ENCODE data around the gene ANXA6. TPM values are rescaled to one million over a fixed set of nuclear protein-coding genes. Genes with fewer than 3 reads are reported as not detected.

Gene ANXA6
- 14.4 and 15.9 TPM in 2 replicates for total RNA-seq (2011; cell fraction: chromatin; rRNA removed; ENCODE audit: low replicate concordance)
- 6.0 and 8.9 TPM in 2 replicates for total RNA-seq (2011; cell fraction: nucleolus; rRNA removed)
- 11.6 and 11.7 TPM in 2 replicates for total RNA-seq (2011; cell fraction: nucleoplasm; rRNA removed)
- total RNA-seq (2014; rRNA removed) (8.1 and 11.8 TPM in 2 replicates), total RNA-seq (2014; rRNA removed; fragmentation: Illumina TruSeq; extraction: Trizol) (7.8 and 9.6 TPM in 2 replicates), total RNA-seq (2015; rRNA removed; fragmentation: Illumina TruSeq; extraction: Trizol) (12.0 and 13.2 TPM in 2 replicates), total RNA-seq (2021) (11.6 and 12.0 TPM in 2 replicates), polyA plus RNA-seq (2011; rRNA removed) (8.1 and 27.2 TPM in 2 replicates), polyA plus RNA-seq (2014; fragmentation: Illumina TruSeq; extraction: Trizol) (10.1 and 10.4 TPM in 2 replicates), polyA plus RNA-seq (2014; fragmentation: Nextera tagmentation; extraction: Ambion mirVana) (1 to 10 TPM in 1 of 2 experiments, under 1 TPM in 1; 0.70 to 1.9 TPM), polyA plus RNA-seq (2014; rRNA removed) (8.3 and 8.8 TPM in 2 replicates), polyA minus RNA-seq (2011; rRNA and poly(A)+ RNA removed) (11.3 and 36.0 TPM in 2 replicates), Bru-seq, nascent RNA (percentile 45 among the genes with signal in this experiment), BruChase-seq, experiment 1, labeled RNA remaining after a 2-hour chase (percentile 37 among the genes with signal in this experiment), BruChase-seq, experiment 2, labeled RNA remaining after a 6-hour chase (percentile 40 among the genes with signal in this experiment)
- polyA plus RNA-seq (2011; cell fraction: cytosol; rRNA removed) = 7.1 and 33.5 TPM in 2 replicates
- polyA plus RNA-seq (2011; cell fraction: nucleus; rRNA removed) = 5.0 and 18.8 TPM in 2 replicates
- polyA plus RNA-seq (2012) = 13.5 and 16.9 TPM in 2 replicates
- 5.2 and 14.0 TPM in 2 replicates for polyA minus RNA-seq (2011; cell fraction: cytosol; rRNA and poly(A)+ RNA removed)
- polyA minus RNA-seq (2011; cell fraction: nucleus; rRNA and poly(A)+ RNA removed) = 6.1 and 27.3 TPM in 2 replicates
- long read RNA-seq, experiment 1, transcript ANXA6-201 (26 exons, 2,593 nt) = major isoform, 8 of 21 reads
- long read RNA-seq, experiment 1, partial matches to known transcripts = 6 of 21 reads
- long read RNA-seq, experiment 1, other reads (novel, unspliced or antisense) = 7 of 21 reads
- long read RNA-seq, experiment 2, transcript ANXA6-201 (26 exons, 2,593 nt) = major isoform, 5 of 7 reads
- long read RNA-seq, experiment 2, partial matches to known transcripts = 1 of 7 reads
- long read RNA-seq, experiment 2, other reads (novel, unspliced or antisense) = 1 of 7 reads
- long read RNA-seq, experiment 3, partial matches to known transcripts = 0 of 7 reads
- long read RNA-seq, experiment 3, other reads (novel, unspliced or antisense) = 3 of 7 reads

DNA sequence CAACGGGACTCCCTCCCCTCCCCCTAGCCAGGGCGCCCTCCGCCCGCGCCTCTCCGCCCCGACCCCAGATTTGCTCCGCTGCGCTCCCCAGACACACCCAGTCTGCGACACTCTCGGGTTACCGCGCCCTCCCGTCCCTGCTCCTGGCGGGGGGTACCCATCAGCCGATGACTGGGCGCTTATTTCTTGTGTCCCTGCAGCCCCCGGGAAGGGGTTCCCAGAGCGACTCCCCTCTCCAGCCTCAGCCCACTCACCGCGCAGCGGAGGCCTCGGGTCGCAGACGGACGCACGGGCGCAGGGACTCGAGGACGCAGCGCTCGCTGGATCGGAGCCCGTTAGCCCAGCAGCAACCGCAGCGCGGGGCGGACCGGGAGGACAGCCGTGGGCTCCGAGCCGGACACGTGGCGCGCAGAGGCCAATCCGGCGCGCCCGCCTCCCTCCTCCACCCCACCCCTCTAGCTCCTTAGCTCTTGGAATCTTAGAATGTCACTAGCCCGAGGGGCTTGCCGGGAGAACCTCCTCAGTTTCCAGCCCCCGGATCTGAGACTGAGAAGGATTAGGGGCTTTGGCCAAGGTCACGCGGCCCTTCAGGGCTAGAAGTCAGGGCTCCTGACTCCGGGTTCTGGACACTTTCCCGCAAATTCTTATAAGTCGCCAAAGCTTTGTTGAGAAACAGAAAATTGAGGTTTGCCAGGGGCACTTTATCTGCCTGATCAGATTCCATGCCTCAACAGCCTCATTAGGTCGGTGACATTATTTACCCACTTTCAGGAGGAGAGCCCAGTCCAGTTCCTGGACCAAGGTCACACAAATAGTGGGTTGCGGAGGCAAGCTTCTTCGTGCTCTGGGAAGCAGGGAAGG lies at the start of gene ANXA6:
Gene ANXA6, minus strand, starts transcription at position 354 of the 861 bp plus-strand sequence. CDS start 9,878 bp downstream, outside the sequence.
- Histone ChIP-seq H3K9me3 (replicated peaks; ENCODE audit: control insufficient read depth, insufficient read depth, low read depth, low read length) (no peaks in the 10 kb centered on the region), H3K9me1 (ENCODE audit: control insufficient read depth, insufficient read depth, low read length) (no peaks in the 10 kb centered on the region), H3K9ac (ENCODE audit: insufficient read depth in 1 of 2, low read depth in 2 of 2, low read length in 2 of 2) (peak within 1 kb of the TSS; percentile 40 to 88), H3K4me2 (ENCODE audit: insufficient read depth, low read length) (peak within 1 kb of the TSS; percentile 79), H3K79me2 (ENCODE audit: control insufficient read depth, insufficient read depth, low read length) (no peaks in the 10 kb centered on the region), H3K4me3 (peak within 1 kb of the TSS; percentile 43), H3K27ac (ENCODE audit: extremely low read depth, low read depth, low read length) (peak within 1 kb of the TSS; percentile 39; the same call in 2 of the 3 replicates), H2AFZ (ENCODE audit: low read depth, low read length) (peak within 1 kb of the TSS; percentile 88), H3K4me1 (replicated peaks in 1 of 2; ENCODE audit: control insufficient read depth in 2 of 2, insufficient read depth in 2 of 2, low read length in 2 of 2) (peaks cover 24 to 25% of the 10 kb centered on the region in 2 experiments), H3K36me3 (ENCODE audit: control insufficient read depth, insufficient read depth, low read length) (no peaks in the 10 kb centered on the region), H3K27me3 (ENCODE audit: control insufficient read depth in 2 of 2, insufficient read depth in 2 of 2, low read length in 2 of 2) (peaks cover 0 to 2% of the 10 kb centered on the region in 2 experiments; a peak in 1 of 5 replicates), H4K20me1 (replicated peaks; ENCODE audit: control insufficient read depth, insufficient read depth, low read length) (no peaks in the 10 kb centered on the region)
- WGBS (ENCODE audit: insufficient coverage, low coverage, missing lambda C conversion rate) = 2% methylated on average over 53 of the region's 60 CpGs
- in situ Hi-C loops (cut with MboI) (no loop called here), intact Hi-C loops (cut with micrococcal nuclease) (no loop called here)
- peak; percentile 98 for ATAC-seq
- peak; percentile 86 to 92 (median 92) for DNase-seq (ENCODE audit: extremely low read depth in 1 of 4, low spot score in 3 of 4)
- peak; percentile 82 for FAIRE-seq
- no TSS peak for BruUV-seq (replicated peaks)
- ChIA-PET CTCF (ENCODE audit: low intra/inter-chr PET ratio) (interaction anchor here (1.2 kb wide), 1 partner anchor 31 kb away, joined by 3 read pairs; no protein-coding TSS in a partner anchor), POLR2A (interaction anchor here (0.6 to 1.5 kb wide), 9 partner anchors 9 to 1295 kb away, joined by 3 to 10 read pairs (median 3); partner anchors contain the start of gene TNIP1)
- TF ChIP-seq, protein P1, sequence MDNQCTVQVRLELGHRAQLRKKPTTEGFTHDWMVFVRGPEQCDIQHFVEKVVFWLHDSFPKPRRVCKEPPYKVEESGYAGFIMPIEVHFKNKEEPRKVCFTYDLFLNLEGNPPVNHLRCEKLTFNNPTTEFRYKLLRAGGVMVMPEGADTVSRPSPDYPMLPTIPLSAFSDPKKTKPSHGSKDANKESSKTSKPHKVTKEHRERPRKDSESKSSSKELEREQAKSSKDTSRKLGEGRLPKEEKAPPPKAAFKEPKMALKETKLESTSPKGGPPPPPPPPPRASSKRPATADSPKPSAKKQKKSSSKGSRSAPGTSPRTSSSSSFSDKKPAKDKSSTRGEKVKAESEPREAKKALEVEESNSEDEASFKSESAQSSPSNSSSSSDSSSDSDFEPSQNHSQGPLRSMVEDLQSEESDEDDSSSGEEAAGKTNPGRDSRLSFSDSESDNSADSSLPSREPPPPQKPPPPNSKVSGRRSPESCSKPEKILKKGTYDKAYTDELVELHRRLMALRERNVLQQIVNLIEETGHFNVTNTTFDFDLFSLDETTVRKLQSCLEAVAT (IDR thresholded peaks at IDR 0.05) = peak in 1 of 2 experiments; percentile 77; a peak in 1 of 4 replicates
- peak; percentile 24; the same call in 1 of the 2 replicates for TF ChIP-seq C11orf30 (IDR thresholded peaks at IDR 0.05; ENCODE audit: low read depth)
- TF ChIP-seq MYC (IDR thresholded peaks at IDR 0.05; ENCODE audit: low read depth, low read length) = peak; percentile 69; the same call in 1 of the 2 replicates
- TF ChIP-seq MYC (CRISPR knock-in tag; IDR thresholded peaks at IDR 0.05; ENCODE audit: borderline replicate concordance, low read depth) = no peak
- no peak for TF ChIP-seq ZC3H4 (CRISPR knock-in tag; IDR thresholded peaks at IDR 0.05; ENCODE audit: borderline replicate concordance)
- TF ChIP-seq TAF7 (tag; IDR thresholded peaks at IDR 0.05) = no peak
- TF ChIP-seq RBM15 (IDR thresholded peaks at IDR 0.05; ENCODE audit: insufficient read depth, low read length) = no peak
- TF ChIP-seq, protein P2, sequence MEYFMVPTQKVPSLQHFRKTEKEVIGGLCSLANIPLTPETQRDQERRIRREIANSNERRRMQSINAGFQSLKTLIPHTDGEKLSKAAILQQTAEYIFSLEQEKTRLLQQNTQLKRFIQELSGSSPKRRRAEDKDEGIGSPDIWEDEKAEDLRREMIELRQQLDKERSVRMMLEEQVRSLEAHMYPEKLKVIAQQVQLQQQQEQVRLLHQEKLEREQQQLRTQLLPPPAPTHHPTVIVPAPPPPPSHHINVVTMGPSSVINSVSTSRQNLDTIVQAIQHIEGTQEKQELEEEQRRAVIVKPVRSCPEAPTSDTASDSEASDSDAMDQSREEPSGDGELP (CRISPR knock-in tag; IDR thresholded peaks at IDR 0.05; ENCODE audit: borderline replicate concordance) = peak; percentile 74; the same call in 1 of the 2 replicates
- TF ChIP-seq ZNF444 (CRISPR knock-in tag; IDR thresholded peaks at IDR 0.05) = no peak
- TF ChIP-seq ZZZ3 (IDR thresholded peaks at IDR 0.05) = no peak
- TF ChIP-seq SPI1 (IDR thresholded peaks at IDR 0.05; ENCODE audit: borderline replicate concordance, low read depth, low read length) = no peak
- peak; percentile 22; the same call in 1 of the 2 replicates for TF ChIP-seq ZFX (CRISPR knock-in tag; IDR thresholded peaks at IDR 0.05)
- peak in 1 of 2 experiments; percentile 34; a peak in 1 of 4 replicates for TF ChIP-seq FOXA3 (CRISPR knock-in tag; conservative IDR thresholded peaks at IDR 0.05 in 1 of 2, IDR thresholded peaks at IDR 0.05 in 1 of 2)
